SK-N-MC (cell line): ENCODE data around the gene ZNF211.

Experiments
- DNase-seq: peaks from one replicate; pipeline ENCODE4 v3.0.0-alpha.2; 2011; ENCODE audit warnings: low read depth, low spot score
- H3K27ac ChIP-seq: fragments of 200-600 bp; sonication (generic); 2 replicates; pipeline ENCODE4 v1.5.1; 2016; ENCODE audit warnings: mixed run types
- H3K36me3 ChIP-seq: fragments of 200-600 bp; sonication (generic); 2 replicates; pipeline ENCODE4 v1.6.1; 2017; ENCODE audit warnings: antibody characterized with exemption, low read length, mixed read lengths; ENCODE audit not compliant: insufficient read depth
- H3K4me3 ChIP-seq: fragments of 200-600 bp; sonication (generic); 2 replicates; pipeline ENCODE4 v1.5.1; 2016
- H3K9ac ChIP-seq: fragments of 200-600 bp; sonication (generic); 2 replicates; pipeline ENCODE4 v1.8.0; 2017; ENCODE audit warnings: mixed run types, mixed read lengths; ENCODE audit not compliant: insufficient read length
- H3K9me3 ChIP-seq: fragments of 200-600 bp; sonication (generic); 2 replicates; pipeline ENCODE4 v1.6.1; 2017; ENCODE audit warnings: low read depth, mild to moderate bottlenecking, antibody characterized with exemption, low read length, moderate library complexity, mixed read lengths
- EZH2 ChIP-seq: fragments of 200-600 bp; sonication (generic); IDR thresholded peaks from one replicate; pipeline ENCODE4 v1.6.1; 2017; ENCODE audit warnings: antibody characterized with exemption
- FOXP2 ChIP-seq: optimal IDR thresholded peaks from 2 replicates; pipeline ENCODE3; 2011; ENCODE audit warnings: mild to moderate bottlenecking, moderate library complexity; ENCODE audit not compliant: insufficient read depth; ENCODE audit errors: extremely low read length, control extremely low read depth
- POLR2AphosphoS5 ChIP-seq: IDR thresholded peaks from 2 replicates; pipeline ENCODE4 v1.6.1; 2012; ENCODE audit warnings: mild to moderate bottlenecking, low read depth, low read length, borderline replicate concordance

The ZNF211 gene

DNA sequence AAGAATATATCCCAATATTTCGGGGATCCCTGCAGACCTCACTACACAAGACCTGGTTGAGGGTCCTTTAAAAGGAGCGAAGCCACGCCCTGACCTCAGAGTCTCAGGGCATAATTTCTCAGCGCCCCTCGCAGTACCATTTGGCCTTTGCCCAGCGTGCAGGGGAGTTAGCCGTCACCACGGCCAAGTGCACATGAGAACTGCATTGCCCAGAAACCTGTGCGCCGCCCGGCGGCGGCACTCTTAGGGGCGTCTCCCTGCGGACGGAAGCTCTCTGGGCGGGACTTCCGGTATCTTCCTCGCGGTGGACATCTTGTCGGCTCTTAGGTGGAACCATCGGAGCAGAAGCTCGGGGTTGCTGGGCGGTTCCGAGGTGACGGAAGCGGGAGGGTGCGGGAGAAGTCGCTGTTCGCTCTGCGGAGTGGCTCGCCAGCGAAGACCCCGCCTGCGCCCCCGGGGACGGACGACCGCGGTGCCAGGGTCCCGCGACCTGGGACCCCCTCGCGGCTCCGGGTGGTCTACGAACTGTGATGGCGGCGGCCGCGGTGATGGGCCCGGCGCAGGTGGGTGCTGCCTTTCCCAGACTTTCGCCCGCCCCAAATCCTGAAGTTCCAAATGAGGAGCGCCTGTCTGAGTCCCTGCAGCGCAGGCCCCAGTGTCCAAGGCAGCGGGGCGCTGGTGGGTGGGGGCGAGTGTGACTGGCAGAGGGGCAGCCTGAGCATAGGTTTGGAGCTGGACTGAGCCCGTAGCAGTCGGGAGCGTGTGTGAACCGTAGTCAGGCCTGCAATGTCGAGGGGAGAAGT, 18.8 kb upstream of the ZNF211 start, which contains the start of gene ZNF134:
Gene ZNF134, plus strand, starts transcription at position 302 of the 803 bp plus-strand sequence. CDS start 5,227 bp downstream, outside the sequence.
- Histone ChIP-seq H3K9me3 (peaks cover 41% of the 10 kb centered on the region), H3K9ac (peak within 1 kb of the TSS; percentile 89), H3K4me3 (peak within 1 kb of the TSS; percentile 97), H3K36me3 (peaks cover 45% of the 10 kb centered on the region), H3K27ac (peak within 1 kb of the TSS; percentile 77)
- TF ChIP-seq EZH2: no peak
- TF ChIP-seq POLR2AphosphoS5: peak; percentile 80
- peak; percentile 47 for DNase-seq

DNA sequence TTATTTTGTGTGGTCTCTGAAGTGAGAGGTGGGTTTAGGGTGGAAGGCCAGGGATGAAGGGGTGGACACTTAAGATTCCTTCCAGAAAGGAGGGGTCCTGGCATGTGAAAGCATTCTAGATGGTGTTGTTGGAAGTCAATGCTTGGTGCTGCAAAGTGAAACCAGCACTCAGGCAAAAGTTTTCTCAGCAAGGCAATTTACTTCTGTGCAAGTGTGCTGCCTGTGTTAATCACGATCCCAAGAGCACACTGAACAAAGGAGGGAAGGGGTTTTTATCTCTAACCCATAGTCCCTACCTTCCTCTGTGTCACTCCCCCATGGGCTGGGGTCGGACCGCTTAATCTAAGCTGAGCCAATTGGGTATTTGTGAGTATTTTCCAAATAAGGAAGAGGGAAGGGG, 17.6 kb upstream of the ZNF211 start:
- no peak overlapping the region for H3K27ac ChIP-seq
- H3K9ac ChIP-seq: no peak overlapping the region
- H3K9me3 ChIP-seq: peaks cover 52% of the 10 kb centered on the region
- peak overlapping the region; percentile 97 for H3K4me3 ChIP-seq
- TF ChIP-seq POLR2AphosphoS5 (no peak), FOXP2 (no peak), EZH2 (no peak)
- no peak for DNase-seq
- peaks cover 57% of the 10 kb centered on the region for H3K36me3 ChIP-seq

DNA sequence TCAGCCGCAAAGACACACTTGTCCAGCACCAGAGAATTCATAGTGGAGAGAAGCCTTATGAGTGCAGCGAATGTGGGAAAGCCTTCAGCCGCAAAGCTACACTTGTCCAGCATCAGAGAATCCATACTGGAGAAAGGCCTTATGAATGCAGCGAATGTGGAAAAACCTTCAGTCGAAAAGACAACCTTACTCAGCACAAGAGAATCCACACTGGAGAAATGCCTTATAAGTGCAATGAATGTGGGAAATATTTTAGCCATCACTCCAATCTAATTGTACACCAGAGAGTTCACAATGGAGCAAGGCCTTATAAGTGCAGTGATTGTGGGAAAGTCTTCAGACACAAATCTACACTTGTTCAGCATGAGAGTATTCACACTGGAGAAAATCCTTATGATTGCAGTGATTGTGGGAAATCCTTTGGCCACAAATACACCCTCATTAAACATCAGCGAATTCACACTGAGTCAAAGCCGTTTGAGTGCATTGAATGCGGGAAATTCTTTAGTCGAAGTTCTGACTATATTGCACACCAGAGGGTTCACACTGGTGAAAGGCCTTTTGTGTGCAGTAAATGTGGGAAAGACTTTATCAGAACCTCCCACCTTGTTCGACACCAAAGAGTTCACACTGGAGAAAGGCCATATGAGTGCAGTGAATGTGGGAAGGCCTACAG, 12.2 kb upstream of the ZNF211 start:
- no peak overlapping the region for H3K27ac ChIP-seq
- H3K36me3 ChIP-seq: peaks cover 87% of the 10 kb centered on the region
- H3K9ac ChIP-seq: no peak overlapping the region
- H3K9me3 ChIP-seq: peaks cover 74% of the 10 kb centered on the region
- H3K4me3 ChIP-seq: no peak overlapping the region; the same call in 1 of the 2 replicates
- TF ChIP-seq POLR2AphosphoS5 (no peak), EZH2 (no peak), FOXP2 (no peak)
- no peak for DNase-seq

DNA sequence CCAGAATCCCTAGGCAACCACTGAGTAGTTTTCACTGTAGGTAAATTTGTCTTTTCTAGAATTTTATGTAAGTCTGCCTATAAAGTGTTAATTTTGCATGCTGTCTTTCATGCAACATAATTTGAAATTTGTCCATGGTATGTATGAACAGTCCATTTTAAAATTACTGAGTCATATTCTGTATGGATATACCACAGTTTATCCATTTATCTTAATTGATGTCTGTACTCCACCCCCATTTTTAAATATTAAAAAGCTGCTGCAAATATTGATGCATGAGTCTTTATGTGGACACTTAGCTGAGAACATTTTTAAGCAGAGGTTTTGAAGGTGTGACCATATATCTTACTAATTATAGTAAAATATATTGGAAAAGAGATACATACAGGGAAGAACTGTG, 9.9 kb upstream of the ZNF211 start:
- DNase-seq: no peak
- Histone ChIP-seq H3K27ac (no peak overlapping the region), H3K4me3 (no peak overlapping the region), H3K9me3 (peaks cover 53% of the 10 kb centered on the region), H3K36me3 (peaks cover 64% of the 10 kb centered on the region), H3K9ac (no peak overlapping the region)
- no peak for TF ChIP-seq POLR2AphosphoS5
- no peak for TF ChIP-seq FOXP2
- no peak for TF ChIP-seq EZH2

DNA sequence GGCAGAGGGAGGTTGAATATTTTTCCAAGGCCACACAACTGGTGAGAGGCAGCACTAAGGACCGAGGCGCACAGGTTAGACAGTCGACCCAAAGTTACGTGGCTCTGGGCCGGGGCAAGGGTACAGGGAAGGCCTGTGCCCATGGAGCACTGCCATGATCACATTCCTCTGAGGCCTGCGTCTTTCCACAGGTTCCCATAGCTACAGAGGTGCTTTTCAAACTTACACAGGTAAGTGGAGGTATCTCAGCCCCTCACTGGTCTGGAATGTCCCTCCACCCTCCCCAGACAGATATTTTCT, 814 bp downstream of the ZNF211 start:
- no peak for DNase-seq
- peak overlapping the region; percentile 88 for H3K4me3 ChIP-seq
- H3K9me3 ChIP-seq: peaks cover 3% of the 10 kb centered on the region; the same call in 1 of the 2 replicates
- H3K27ac ChIP-seq: no peak overlapping the region
- H3K9ac ChIP-seq: peak overlapping the region; percentile 54
- TF ChIP-seq FOXP2 (no peak), EZH2 (no peak), POLR2AphosphoS5 (no peak)
- peaks cover 19% of the 10 kb centered on the region for H3K36me3 ChIP-seq

DNA sequence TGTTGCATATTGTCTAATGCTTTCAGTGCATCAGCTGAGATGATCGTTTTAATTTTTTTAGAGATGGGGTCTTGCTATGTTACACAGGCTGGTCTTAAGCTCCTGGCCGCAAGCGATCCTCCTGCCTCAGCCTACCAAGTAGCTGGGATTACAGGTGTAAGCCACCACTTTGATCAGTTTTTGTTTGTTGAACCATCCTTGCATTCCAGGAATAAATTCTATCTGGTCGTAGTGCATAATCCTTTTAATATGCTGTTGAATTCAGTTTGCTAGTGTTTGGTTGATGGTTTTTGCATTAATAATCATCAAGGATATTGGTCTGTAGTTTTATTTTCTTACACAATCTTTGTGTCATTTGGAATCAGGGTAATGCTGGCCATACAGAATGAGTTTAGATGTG, 4.4 kb downstream of the ZNF211 start:
- no peak for DNase-seq
- Histone ChIP-seq H3K36me3 (peaks cover 51% of the 10 kb centered on the region), H3K9me3 (peaks cover 21% of the 10 kb centered on the region), H3K9ac (no peak overlapping the region), H3K27ac (no peak overlapping the region), H3K4me3 (no peak overlapping the region)
- TF ChIP-seq FOXP2 (no peak), EZH2 (no peak), POLR2AphosphoS5 (no peak)

DNA sequence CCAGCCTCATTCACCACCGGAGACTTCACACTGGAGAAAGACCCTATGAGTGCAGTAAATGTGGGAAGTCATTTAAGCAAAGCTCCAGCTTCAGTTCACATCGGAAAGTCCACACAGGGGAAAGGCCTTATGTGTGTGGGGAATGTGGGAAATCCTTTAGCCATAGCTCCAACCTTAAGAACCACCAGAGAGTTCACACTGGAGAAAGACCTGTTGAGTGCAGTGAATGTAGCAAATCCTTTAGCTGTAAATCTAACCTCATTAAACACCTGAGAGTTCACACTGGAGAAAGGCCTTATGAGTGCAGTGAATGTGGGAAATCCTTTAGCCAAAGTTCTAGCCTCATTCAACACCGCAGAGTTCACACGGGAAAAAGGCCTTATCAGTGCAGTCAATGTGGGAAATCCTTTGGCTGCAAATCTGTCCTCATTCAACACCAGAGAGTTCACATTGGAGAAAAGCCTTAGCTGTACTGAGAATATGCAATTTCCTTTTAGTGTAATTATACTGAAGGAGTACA, 8.8 kb downstream of the ZNF211 start:
- DNase-seq: no peak
- Histone ChIP-seq H3K9me3 (peaks cover 23% of the 10 kb centered on the region), H3K36me3 (peaks cover 50% of the 10 kb centered on the region), H3K4me3 (no peak overlapping the region), H3K27ac (no peak overlapping the region), H3K9ac (no peak overlapping the region)
- TF ChIP-seq POLR2AphosphoS5 (no peak), EZH2 (no peak), FOXP2 (no peak)

DNA sequence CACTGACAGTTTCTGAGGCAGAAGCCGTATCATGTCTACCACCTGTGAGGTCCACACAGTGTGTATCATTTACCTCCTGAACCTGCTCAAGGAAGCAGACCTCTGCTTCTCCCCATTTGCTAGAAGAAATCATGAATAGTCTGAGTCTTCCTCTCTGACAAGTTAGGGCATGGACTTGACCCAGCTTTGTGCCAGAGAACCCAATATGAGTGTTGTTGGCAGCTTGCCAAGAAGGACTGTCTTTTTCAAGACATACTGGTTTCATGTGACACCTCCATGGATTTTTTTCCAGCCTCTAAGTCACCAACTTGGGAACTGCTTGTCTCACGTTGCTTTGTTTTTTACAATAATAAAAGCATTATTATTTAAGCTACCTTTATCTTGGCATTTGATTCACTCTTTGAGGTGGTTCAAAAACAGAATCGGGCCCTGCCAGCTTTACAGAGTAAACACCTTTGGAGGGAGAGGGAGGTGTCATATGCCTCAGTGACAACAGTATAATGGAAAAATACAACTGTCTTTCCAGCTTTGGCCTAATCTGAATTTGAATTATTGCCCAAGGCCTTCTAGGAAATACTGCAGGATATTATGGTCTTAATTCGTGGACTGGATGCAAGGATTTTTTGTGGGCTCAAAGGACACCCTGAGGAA, 9.6 kb downstream of the ZNF211 start:
- TF ChIP-seq EZH2 (no peak), FOXP2 (no peak), POLR2AphosphoS5 (no peak)
- Histone ChIP-seq H3K27ac (no peak overlapping the region), H3K9ac (no peak overlapping the region), H3K36me3 (peaks cover 43% of the 10 kb centered on the region), H3K4me3 (no peak overlapping the region), H3K9me3 (peaks cover 20% of the 10 kb centered on the region)
- DNase-seq: no peak
